ENCODE measurements around the gene ARMCX5. TPM values are rescaled to one million over a fixed set of nuclear protein-coding genes. Genes with fewer than 3 reads are reported as not detected.

Gene ARMCX5
- total and polyA plus RNA-seq, 2 donors (not counting 3 experiments of a cell fraction or from before 2014, with no cell fraction given) = 8.0 to 10.3 TPM

DNA sequence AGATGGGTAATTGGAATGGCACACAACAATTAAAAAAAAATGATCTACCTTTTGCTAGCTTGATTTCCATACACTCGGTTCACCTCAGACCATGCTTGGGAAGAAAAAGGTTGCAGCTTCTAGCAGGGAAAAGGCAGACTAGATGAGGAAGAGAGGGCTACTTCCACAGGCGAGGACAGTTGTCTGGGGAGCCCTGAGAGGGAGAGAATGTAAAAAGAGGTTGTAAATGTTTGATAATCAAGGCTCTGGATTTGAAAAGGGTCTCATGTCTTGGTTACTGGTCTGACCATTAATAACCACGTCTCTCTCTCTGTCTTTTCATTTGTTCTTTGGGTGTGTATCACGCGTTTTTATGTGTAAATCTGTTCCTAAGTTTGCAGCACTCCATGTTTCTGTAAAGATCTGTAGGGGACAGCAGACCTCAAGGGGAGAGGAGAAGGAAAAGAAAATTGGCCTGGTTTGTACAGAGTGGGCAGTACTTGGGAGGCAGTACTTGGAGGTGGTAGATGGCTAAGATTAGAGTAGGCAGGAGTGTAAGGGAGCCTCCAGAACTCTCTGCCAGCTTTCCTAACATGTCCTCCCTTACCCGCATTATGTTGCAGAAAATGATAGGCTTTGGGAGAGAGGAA lies 750 bp downstream of the ARMCX5 start:
- no TSS peak for BruUV-seq (replicated peaks)
- Histone ChIP-seq H3K79me2 (ENCODE audit: control insufficient read depth, insufficient read depth, low read length) (no peaks in the 10 kb centered on the region), H3K4me3 (replicated peaks in 1 of 3; ENCODE audit: insufficient read depth in 1 of 3, low read depth in 1 of 3, low read length in 3 of 3) (peak overlapping the region; percentile 55 to 91 (median 77)), H3K4me1 (ENCODE audit: control insufficient read depth, extremely low read depth, insufficient read depth, low read length) (peaks cover 3% of the 10 kb centered on the region), H3K9me3 (replicated peaks; ENCODE audit: control insufficient read depth, insufficient read depth, low read length) (no peaks in the 10 kb centered on the region), H3K36me3 (ENCODE audit: control insufficient read depth in 2 of 2, extremely low read depth in 1 of 2, insufficient read depth in 2 of 2, low read length in 2 of 2) (peaks cover 0 to 2% of the 10 kb centered on the region in 2 experiments), H3K27me3 (ENCODE audit: control insufficient read depth in 2 of 2, insufficient read depth in 2 of 2, low read length in 2 of 2) (no peaks in the 10 kb centered on the region), H4K20me1 (replicated peaks; ENCODE audit: control insufficient read depth, extremely low read depth, insufficient read depth, low read length) (no peaks in the 10 kb centered on the region), H3K9ac (replicated peaks; ENCODE audit: extremely low read depth, insufficient read depth, low read length) (peak overlapping the region; percentile 94), H3K27ac (ENCODE audit: insufficient read depth, low read depth, low read length) (peak overlapping the region; percentile 66), H2AFZ (ENCODE audit: low read depth, low read length) (peak overlapping the region; percentile 93), H3K4me2 (ENCODE audit: insufficient read depth, low read length) (peak overlapping the region; percentile 89), H3K9me1 (replicated peaks; ENCODE audit: control insufficient read depth, extremely low read depth, insufficient read depth, low read length) (no peaks in the 10 kb centered on the region)
- intact Hi-C loops (cut with micrococcal nuclease) = loop anchor here (1.0 to 5.0 kb wide), 4 partner anchors 51 to 263 kb away; partner anchors contain the start of genes GPRASP1 and GPRASP2
- TF ChIP-seq JUN (IDR thresholded peaks at IDR 0.05; ENCODE audit: borderline replicate concordance, insufficient read depth, insufficient read length, low read depth) (no peak), FOS (IDR thresholded peaks at IDR 0.05; ENCODE audit: borderline replicate concordance, insufficient read depth, low read length) (no peak), GATA2 (IDR thresholded peaks at IDR 0.05; ENCODE audit: insufficient read depth, insufficient read length, low read depth, low read length) (no peak), POLR2AphosphoS5 (IDR thresholded peaks at IDR 0.05; ENCODE audit: insufficient read depth, low read depth, low read length) (no peak)
- dilution Hi-C loops (cut with MboI; ENCODE audit: extremely low pct_ligation_motif_present, low sequenced_read_pairs) = no loop called here
- ChIA-PET POLR2A (no interaction called here), CTCF (interaction anchor here (1.0 to 1.6 kb wide), 4 partner anchors 120 to 300 kb away, joined by 3 to 7 read pairs (median 4); partner anchors contain the start of gene GPRASP3)
- FAIRE-seq (peak; percentile 77), DNase-seq (ENCODE audit: low read depth, low spot score) (peak; percentile 59)

GRCh38 chrX:102604327-102604726 lies 5.0 kb downstream of the ARMCX5 start:
- dilution Hi-C loops (cut with MboI; ENCODE audit: extremely low pct_ligation_motif_present, low sequenced_read_pairs) = no loop called here
- Histone ChIP-seq H3K4me3 (replicated peaks in 1 of 3; ENCODE audit: insufficient read depth in 1 of 3, low read depth in 1 of 3, low read length in 3 of 3) (no peak overlapping the region), H2AFZ (ENCODE audit: low read depth, low read length) (no peak overlapping the region), H3K9ac (replicated peaks; ENCODE audit: extremely low read depth, insufficient read depth, low read length) (no peak overlapping the region), H3K79me2 (ENCODE audit: control insufficient read depth, insufficient read depth, low read length) (no peaks in the 10 kb centered on the region), H4K20me1 (replicated peaks; ENCODE audit: control insufficient read depth, extremely low read depth, insufficient read depth, low read length) (no peaks in the 10 kb centered on the region), H3K27me3 (ENCODE audit: control insufficient read depth in 2 of 2, insufficient read depth in 2 of 2, low read length in 2 of 2) (no peaks in the 10 kb centered on the region), H3K9me1 (replicated peaks; ENCODE audit: control insufficient read depth, extremely low read depth, insufficient read depth, low read length) (no peaks in the 10 kb centered on the region), H3K4me2 (ENCODE audit: insufficient read depth, low read length) (no peak overlapping the region), H3K4me1 (ENCODE audit: control insufficient read depth, extremely low read depth, insufficient read depth, low read length) (peaks cover 3% of the 10 kb centered on the region), H3K9me3 (replicated peaks; ENCODE audit: control insufficient read depth, insufficient read depth, low read length) (no peaks in the 10 kb centered on the region), H3K36me3 (ENCODE audit: control insufficient read depth in 2 of 2, extremely low read depth in 1 of 2, insufficient read depth in 2 of 2, low read length in 2 of 2) (peaks cover 0 to 2% of the 10 kb centered on the region in 2 experiments), H3K27ac (ENCODE audit: insufficient read depth, low read depth, low read length) (no peak overlapping the region)
- ChIA-PET POLR2A (no interaction called here), CTCF (interaction anchor here (1.8 to 2.1 kb wide), 2 partner anchors 38 to 231 kb away, joined by 4 to 5 read pairs; no protein-coding TSS in a partner anchor)
- DNase-seq (ENCODE audit: low read depth, low spot score) = no peak
- intact Hi-C loops (cut with micrococcal nuclease) = no loop called here
- FAIRE-seq = no peak
- no peak for TF ChIP-seq MAX (IDR thresholded peaks at IDR 0.05; ENCODE audit: insufficient read depth, insufficient read length)
- no peak for TF ChIP-seq EZH2 (IDR thresholded peaks at IDR 0.05; ENCODE audit: borderline replicate concordance, low read depth, low read length, severe bottlenecking)
- TF ChIP-seq, protein P1, sequence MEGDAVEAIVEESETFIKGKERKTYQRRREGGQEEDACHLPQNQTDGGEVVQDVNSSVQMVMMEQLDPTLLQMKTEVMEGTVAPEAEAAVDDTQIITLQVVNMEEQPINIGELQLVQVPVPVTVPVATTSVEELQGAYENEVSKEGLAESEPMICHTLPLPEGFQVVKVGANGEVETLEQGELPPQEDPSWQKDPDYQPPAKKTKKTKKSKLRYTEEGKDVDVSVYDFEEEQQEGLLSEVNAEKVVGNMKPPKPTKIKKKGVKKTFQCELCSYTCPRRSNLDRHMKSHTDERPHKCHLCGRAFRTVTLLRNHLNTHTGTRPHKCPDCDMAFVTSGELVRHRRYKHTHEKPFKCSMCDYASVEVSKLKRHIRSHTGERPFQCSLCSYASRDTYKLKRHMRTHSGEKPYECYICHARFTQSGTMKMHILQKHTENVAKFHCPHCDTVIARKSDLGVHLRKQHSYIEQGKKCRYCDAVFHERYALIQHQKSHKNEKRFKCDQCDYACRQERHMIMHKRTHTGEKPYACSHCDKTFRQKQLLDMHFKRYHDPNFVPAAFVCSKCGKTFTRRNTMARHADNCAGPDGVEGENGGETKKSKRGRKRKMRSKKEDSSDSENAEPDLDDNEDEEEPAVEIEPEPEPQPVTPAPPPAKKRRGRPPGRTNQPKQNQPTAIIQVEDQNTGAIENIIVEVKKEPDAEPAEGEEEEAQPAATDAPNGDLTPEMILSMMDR (IDR thresholded peaks at IDR 0.05; ENCODE audit: extremely low read depth in 1 of 2, insufficient read depth in 1 of 2, low read depth in 1 of 2, low read length in 2 of 2) = no peak
- no peak for TF ChIP-seq MYC (IDR thresholded peaks at IDR 0.05; ENCODE audit: low read depth, low read length)
- no TSS peak for BruUV-seq (replicated peaks)
